ENCODE data around the gene ZNF385B.

- TF ChIP-seq CTCF (IDR thresholded peaks at IDR 0.05): no peak
- TF ChIP-seq POLR2AphosphoS5 (IDR thresholded peaks at IDR 0.05): no peak
- TF ChIP-seq POLR2A (IDR thresholded peaks at IDR 0.05): no peak
Measured at GRCh38 chr2:179487010-179487731, 374.2 kb downstream of the ZNF385B start.
